Anterior cingulate cortex (tissue), 58 donors: ENCODE results near the gene EPHA4.

ENCODE experiments used
- DNase-seq, 58 donors: peaks; one replicate each; lab custom pipeline; 2025; lab: John Stamatoyannopoulos, UW

Gene EPHA4

GRCh38 chr2:221372159-221372884 is 199.8 kb downstream of the EPHA4 start:
- peak in 4 of 58 donors; percentile 0 to 23 (median 6) for DNase-seq

- DNase-seq: no peak
Observed at GRCh38 chr2:221371347-221371746, 200.8 kb downstream of the EPHA4 start.

GRCh38 chr2:221370857-221371211 is 201.3 kb downstream of the EPHA4 start:
- DNase-seq: no peak

- DNase-seq: no peak
Observed at GRCh38 chr2:221370076-221370856, 201.8 kb downstream of the EPHA4 start.
